Neutrophil (primary cell): ENCODE measurements around the gene SLIT3.
"Not testable (repeated sequence)": the region's sequence is repeated elsewhere in the genome, so short reads cannot be mapped to it uniquely, and the experiment has no call there.

Source experiments
- H3K27ac ChIP-seq: fragments of 200-600 bp; sonication (generic); 2 replicates; pipeline ENCODE4 v1.5.1; 2016; ENCODE audit warnings: mild to moderate bottlenecking, moderate library complexity
- H3K27me3 ChIP-seq: fragments of 200-600 bp; sonication (generic); 2 replicates; pipeline ENCODE4 v1.6.0; 2016; ENCODE audit warnings: mild to moderate bottlenecking
- H3K36me3 ChIP-seq: fragments of 200-600 bp; sonication (generic); 2 replicates; pipeline ENCODE4 v1.5.1; 2017
- H3K4me1 ChIP-seq, 2 experiments: fragments of 200-600 bp in 1 of 2; sonication (generic) in 1 of 2; 1 replicate in 1 of 2; 2 replicates in 1 of 2; pipeline versions ENCODE4 v1.5.1 to v1.6.1; 2013 to 2016; ENCODE audit warnings: low read depth in 1 of 2, low read length in 1 of 2, mild to moderate bottlenecking in 1 of 2, moderate library complexity in 1 of 2; ENCODE audit not compliant: control insufficient read depth in 1 of 2, insufficient read depth in 1 of 2
- H3K4me3 ChIP-seq, 2 experiments: fragments of 200-600 bp in 1 of 2; sonication (generic) in 1 of 2; 1 replicate in 1 of 2; 2 replicates in 1 of 2; pipeline ENCODE4 v1.5.1; 2013 to 2016; ENCODE audit warnings: low read depth in 1 of 2, low read length in 1 of 2, mild to moderate bottlenecking in 1 of 2, moderate library complexity in 1 of 2
- H3K9me3 ChIP-seq: fragments of 200-600 bp; sonication (generic); 2 replicates; pipeline ENCODE4 v1.5.1; 2016
- TF ChIP-seq, protein P1 (sequence below): fragments of 200-600 bp; sonication (generic); IDR thresholded peaks from 2 replicates; pipeline ENCODE4 v1.5.1; 2016; ENCODE audit warnings: antibody characterized with exemption

The SLIT3 gene

DNA sequence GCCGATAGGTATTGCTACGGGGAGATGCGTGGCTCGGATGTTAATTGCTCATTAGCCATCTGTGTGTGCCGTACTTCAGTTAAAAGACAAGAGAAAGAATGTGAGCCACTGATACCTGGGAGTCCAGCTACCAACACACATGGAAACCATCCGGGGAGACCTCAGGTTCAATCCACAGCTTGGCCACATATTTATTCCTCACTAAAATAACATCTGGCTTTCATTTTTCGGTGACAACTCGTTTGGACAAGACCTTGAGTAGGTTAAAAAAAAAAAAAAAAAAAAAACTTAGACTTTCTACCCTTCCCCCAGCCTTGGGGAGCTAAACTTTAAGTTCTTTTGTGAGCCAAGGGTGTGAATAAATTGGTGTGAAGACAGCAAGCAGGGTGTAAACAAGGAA, 84.1 kb downstream of the SLIT3 start:
- no peaks in the 10 kb centered on the region for H3K27me3 ChIP-seq
- H3K4me1 ChIP-seq: no peaks in the 10 kb centered on the region
- no peaks in the 10 kb centered on the region for H3K36me3 ChIP-seq
- H3K4me3 ChIP-seq: no peak overlapping the region
- H3K27ac ChIP-seq: no peak overlapping the region
- H3K9me3 ChIP-seq: no peaks in the 10 kb centered on the region
- TF ChIP-seq, protein P1, sequence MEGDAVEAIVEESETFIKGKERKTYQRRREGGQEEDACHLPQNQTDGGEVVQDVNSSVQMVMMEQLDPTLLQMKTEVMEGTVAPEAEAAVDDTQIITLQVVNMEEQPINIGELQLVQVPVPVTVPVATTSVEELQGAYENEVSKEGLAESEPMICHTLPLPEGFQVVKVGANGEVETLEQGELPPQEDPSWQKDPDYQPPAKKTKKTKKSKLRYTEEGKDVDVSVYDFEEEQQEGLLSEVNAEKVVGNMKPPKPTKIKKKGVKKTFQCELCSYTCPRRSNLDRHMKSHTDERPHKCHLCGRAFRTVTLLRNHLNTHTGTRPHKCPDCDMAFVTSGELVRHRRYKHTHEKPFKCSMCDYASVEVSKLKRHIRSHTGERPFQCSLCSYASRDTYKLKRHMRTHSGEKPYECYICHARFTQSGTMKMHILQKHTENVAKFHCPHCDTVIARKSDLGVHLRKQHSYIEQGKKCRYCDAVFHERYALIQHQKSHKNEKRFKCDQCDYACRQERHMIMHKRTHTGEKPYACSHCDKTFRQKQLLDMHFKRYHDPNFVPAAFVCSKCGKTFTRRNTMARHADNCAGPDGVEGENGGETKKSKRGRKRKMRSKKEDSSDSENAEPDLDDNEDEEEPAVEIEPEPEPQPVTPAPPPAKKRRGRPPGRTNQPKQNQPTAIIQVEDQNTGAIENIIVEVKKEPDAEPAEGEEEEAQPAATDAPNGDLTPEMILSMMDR: no peak

- TF ChIP-seq, protein P1: no peak
- H3K36me3 ChIP-seq: no peaks in the 10 kb centered on the region
- no peaks in the 10 kb centered on the region for H3K27me3 ChIP-seq
- no peak overlapping the region for H3K27ac ChIP-seq
- no peaks in the 10 kb centered on the region for H3K4me1 ChIP-seq
- H3K4me3 ChIP-seq: no peak overlapping the region
- no peaks in the 10 kb centered on the region for H3K9me3 ChIP-seq
Observed at GRCh38 chr5:169213479-169213878, 87.5 kb downstream of the SLIT3 start.

GRCh38 chr5:169211761-169212160, 89.2 kb downstream of the SLIT3 start:
- not testable (repeated sequence) for H3K9me3 ChIP-seq

DNA sequence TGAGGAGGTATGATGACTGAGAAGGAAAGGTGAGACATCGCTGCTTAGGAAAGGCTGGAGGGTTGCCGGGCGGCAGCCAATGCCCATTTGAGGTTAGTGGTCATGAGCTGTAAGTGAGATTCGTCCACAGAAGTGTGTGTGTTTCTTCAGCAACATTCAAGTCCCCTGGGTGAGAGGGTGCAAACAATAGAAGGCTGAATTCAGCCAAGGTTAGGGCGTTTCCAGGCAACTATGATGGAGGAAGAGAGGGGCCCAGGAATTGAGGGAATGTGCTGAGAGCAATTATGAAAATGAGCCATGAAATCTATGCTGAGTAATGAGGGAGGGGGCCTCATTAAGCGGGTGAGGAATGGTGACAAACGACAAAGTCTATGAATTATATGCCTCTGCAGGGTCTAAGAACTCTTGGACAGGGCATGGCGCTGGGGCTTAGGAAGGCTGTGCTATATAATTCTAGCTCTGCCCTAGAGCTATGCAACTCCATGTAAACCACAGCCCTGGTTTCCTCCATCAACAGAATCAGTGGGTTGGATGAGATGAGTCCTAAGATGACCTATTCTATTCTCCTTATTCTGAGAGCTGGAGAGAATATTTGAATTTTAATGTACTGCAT, 96.0 kb downstream of the SLIT3 start:
- no peaks in the 10 kb centered on the region for H3K27me3 ChIP-seq
- H3K4me3 ChIP-seq: no peak overlapping the region
- TF ChIP-seq, protein P1: no peak
- no peaks in the 10 kb centered on the region for H3K4me1 ChIP-seq
- no peaks in the 10 kb centered on the region for H3K9me3 ChIP-seq
- H3K27ac ChIP-seq: no peak overlapping the region
- H3K36me3 ChIP-seq: no peaks in the 10 kb centered on the region

More at GRCh38 chr5:169211761-169212160, 89.2 kb downstream of the SLIT3 start:
- not testable (repeated sequence) for H3K36me3 ChIP-seq, H3K27me3 ChIP-seq, H3K4me1 ChIP-seq, H3K4me3 ChIP-seq, H3K27ac ChIP-seq

- Histone ChIP-seq H3K4me1 (no peaks in the 10 kb centered on the region), H3K36me3 (no peaks in the 10 kb centered on the region), H3K9me3 (no peaks in the 10 kb centered on the region), H3K27ac (no peak overlapping the region), H3K27me3 (no peaks in the 10 kb centered on the region), H3K4me3 (no peak overlapping the region)
- TF ChIP-seq, protein P1: no peak
Observed at GRCh38 chr5:169202969-169203368, 98.0 kb downstream of the SLIT3 start.

GRCh38 chr5:169201597-169201996, 99.3 kb downstream of the SLIT3 start:
- H3K27ac ChIP-seq: no peak overlapping the region
- no peaks in the 10 kb centered on the region for H3K36me3 ChIP-seq
- H3K4me3 ChIP-seq: no peak overlapping the region
- no peaks in the 10 kb centered on the region for H3K27me3 ChIP-seq
- no peaks in the 10 kb centered on the region for H3K9me3 ChIP-seq
- TF ChIP-seq, protein P1: no peak
- no peaks in the 10 kb centered on the region for H3K4me1 ChIP-seq
